ENCODE results near the gene TSNAX.

TSNAX gene

GRCh38 chr1:231518485-231519034 lies 9.9 kb upstream of the TSNAX start:
- no peak for DNase-seq (ENCODE audit: low spot score)

- peak; percentile 21 for DNase-seq (ENCODE audit: low spot score)
These were observed 9.3 kb upstream of the TSNAX start for GRCh38 chr1:231519166-231519565.

DNA sequence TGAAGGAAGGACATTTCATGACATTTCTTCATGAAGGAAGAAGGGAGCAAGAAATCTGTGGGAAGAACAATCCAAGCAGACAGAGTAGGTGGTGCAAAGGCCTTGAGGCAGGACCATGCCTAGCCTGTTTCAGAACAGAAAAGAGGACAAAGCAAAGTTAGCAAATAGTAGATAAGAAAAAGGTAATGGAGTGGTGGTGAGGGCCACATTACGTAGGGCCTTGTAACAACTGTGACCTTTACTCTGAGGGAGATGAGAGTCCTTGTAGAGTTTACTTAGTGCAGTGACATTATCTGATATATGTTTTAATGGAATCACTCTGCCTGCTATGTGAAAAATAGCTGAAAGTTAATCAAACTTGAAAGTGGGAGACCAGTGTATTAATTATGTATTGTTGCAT lies 6.4 kb upstream of the TSNAX start:
- no peak for DNase-seq (ENCODE audit: low spot score)

GRCh38 chr1:231522931-231523642 lies 5.4 kb upstream of the TSNAX start:
- no peak for DNase-seq (ENCODE audit: low spot score)

GRCh38 chr1:231523816-231524215 lies 4.7 kb upstream of the TSNAX start:
- DNase-seq (ENCODE audit: low spot score): no peak

GRCh38 chr1:231526536-231526935 lies 1.9 kb upstream of the TSNAX start:
- no peak for DNase-seq (ENCODE audit: low spot score)

GRCh38 chr1:231527586-231528171 lies 790 bp upstream of the TSNAX start:
- DNase-seq (ENCODE audit: low spot score): no peak

- DNase-seq (ENCODE audit: low spot score): no peak
These were observed 4.8 kb downstream of the TSNAX start for GRCh38 chr1:231533240-231533639.

DNA sequence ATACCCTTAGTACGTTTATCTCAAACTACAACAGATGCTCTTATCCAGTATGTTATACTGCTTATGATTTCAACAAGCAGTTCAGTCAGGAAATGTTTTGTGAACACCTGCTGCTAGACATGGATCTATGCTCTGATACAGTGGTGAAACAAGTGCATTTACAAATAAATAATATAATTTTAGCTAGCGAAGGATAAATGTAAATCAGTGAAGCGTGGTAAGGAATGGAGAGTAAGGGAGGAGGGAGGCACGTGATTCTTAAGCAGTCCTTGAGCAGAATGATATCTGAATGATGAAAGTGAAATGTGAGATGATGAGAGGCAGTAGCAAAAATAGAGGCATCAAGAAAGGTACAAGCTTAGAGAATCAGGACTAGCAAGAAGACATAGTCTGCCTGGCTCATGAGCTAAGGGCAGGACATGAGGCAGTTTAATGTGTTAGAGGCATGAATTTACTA lies 6.3 kb downstream of the TSNAX start:
- no peak for DNase-seq (ENCODE audit: low spot score)

GRCh38 chr1:231536099-231536498 lies 7.6 kb downstream of the TSNAX start:
- no peak for DNase-seq (ENCODE audit: low spot score)

DNA sequence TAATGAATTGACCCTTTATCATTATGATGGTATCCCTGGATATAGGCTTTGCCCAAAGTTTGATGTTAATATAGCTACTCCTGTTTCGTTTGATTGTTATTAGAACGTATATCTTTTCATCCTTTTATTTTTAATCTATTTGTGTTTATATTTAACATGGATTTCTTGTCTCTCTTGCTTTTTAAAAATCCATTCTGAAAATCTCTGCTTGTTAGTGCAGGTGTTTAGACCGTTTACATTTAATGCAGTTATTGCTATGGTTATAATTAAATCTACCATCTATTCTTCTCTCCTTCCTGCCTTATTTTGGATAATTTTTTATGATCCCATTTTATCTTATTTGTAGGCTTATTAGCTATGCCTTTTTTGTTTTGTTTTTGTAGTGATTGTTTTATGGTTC lies 12.4 kb downstream of the TSNAX start:
- no peak for DNase-seq (ENCODE audit: low spot score)

DNA sequence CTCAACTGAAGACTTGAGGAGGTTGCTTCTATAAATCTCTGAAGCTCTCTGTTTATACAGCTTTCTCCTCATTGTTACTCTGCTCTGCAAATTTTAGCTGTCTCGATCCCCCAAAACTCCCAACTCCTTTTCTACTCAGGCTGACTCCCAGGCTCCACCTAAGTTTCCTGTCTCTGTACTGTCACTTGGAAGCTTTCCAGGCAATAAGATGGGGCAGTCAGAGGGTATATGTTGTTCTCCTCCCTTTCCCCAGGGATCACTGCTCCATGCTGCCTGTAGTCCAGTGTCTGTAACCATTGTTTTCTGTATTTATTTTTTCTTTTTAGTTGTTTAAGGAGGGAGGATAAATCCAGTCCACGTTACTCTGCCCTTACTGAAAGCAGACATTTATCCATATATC lies 13.4 kb downstream of the TSNAX start:
- DNase-seq (ENCODE audit: low spot score): no peak

GRCh38 chr1:231544943-231545592 lies 16.6 kb downstream of the TSNAX start:
- no peak for DNase-seq (ENCODE audit: low spot score)

DNA sequence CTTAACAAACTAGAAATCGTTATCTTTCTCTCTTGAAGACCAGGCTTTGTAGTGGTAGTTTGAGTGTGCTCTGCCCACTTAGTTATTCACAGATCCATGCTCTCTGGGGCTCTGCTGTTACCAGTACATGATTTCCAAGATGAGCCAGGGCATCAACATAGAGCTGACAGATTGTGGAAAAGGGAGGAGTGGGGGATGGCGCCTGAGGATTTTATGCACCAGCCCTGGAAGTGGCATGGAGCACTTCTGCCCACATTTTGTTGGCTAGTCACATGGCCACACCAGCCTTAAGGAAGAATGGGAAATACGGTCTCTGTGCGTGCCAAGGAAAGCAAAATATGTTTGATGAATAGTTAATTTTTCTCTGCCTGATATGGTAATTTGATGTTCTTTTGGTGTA lies 18.2 kb downstream of the TSNAX start:
- DNase-seq (ENCODE audit: low spot score): no peak

DNA sequence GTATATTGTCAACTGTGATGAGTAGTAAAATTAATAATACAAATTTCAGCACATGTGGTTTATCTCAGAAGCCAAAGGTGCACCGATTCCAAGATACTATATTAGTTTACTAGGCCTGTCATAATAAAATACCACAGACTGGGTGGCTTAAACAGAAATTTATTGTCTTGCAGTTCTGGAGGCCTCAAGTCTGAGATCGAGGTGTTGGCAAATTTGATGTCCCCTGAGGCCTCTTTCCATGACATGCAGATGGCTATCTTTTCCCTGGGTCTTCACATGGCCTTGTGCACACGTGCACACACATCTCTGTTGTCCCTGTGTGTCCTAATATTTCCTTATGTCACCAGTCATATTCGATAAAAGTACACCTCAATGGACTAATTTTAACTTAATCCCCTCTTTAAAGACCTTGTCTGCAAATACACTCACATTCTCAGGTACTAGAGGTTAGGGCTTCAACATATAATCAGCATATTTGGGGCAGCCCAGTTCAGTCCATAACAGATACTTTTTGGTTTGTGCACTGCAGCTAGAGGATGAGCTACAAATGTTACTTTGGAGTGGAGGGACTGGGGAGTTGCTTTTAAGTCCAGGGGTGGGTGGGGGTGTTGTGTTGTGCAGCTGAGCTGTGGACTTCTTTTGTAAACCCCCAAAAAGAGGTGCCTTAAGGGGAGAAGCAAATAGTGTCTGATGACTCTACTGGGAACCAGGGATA lies 21.4 kb downstream of the TSNAX start:
- DNase-seq (ENCODE audit: low spot score): no peak

GRCh38 chr1:231550448-231550781 lies 21.9 kb downstream of the TSNAX start:
- peak; percentile 19 for DNase-seq (ENCODE audit: low spot score)

GRCh38 chr1:231553320-231553719 lies 24.9 kb downstream of the TSNAX start:
- no peak for DNase-seq (ENCODE audit: low spot score)

DNA sequence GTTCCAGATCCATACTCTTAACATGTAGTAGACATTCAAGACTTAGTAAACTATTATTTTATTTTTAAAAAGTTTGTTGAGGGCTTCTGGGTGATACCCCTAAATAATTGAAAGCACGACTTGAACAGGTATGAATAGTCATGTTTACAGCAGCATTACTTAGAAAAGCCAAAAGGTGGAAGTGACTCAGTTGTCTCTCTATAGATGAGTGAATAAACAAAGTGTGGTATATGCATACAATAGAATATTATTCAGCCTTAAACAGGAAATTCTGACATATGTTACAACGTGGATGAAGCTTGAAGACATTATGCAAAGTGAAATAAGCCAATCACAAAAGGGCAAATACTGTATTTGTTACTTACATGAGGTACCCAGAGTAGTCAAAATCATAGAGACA lies 26.5 kb downstream of the TSNAX start:
- DNase-seq (ENCODE audit: low spot score): no peak

GRCh38 chr1:231557411-231557810 lies 28.9 kb downstream of the TSNAX start:
- no peak for DNase-seq (ENCODE audit: low spot score)

DNA sequence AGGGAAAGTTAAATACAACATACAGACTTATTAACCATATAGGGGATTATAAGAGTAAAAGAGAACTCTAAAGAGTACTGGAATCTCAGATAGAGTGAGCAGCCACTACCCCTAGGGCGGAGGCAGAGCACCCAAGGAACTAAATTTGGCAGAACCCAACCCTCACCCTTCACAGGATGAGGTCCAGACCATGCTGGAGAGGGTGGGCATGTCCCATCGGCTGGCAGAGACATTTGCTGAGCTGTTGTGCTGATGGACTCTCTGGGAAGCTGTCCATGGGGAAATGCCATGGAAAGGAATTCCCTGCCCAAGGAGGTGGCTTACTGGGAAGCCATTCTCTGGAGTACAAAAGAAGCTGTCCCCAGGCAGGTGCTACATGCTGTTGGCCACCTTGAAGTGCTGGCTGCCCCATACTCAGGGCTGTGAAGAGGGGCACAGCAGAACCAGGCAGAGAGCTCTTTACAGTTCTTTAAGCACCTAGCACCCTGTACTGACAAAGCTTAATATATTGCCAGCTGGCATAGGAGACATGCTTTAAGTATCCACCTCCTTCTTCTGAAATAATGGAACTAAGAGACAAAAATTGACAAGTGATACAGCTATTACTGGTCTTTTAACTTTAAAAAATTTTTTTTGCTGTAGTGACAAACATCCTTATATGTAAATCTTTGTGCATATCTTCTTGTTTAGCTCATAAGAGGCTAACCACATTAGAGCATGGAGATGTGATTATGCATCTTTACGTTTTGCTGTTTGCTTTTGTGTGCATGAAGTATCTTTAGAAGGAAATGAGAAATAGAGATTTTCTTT lies 29.6 kb downstream of the TSNAX start:
- peak; percentile 7 for DNase-seq (ENCODE audit: low spot score)

GRCh38 chr1:231558708-231559185 lies 30.3 kb downstream of the TSNAX start:
- no peak for DNase-seq (ENCODE audit: low spot score)
